Measurements from ENCODE around the gene YARS1. TPM values are rescaled to one million over a fixed set of nuclear protein-coding genes. Genes with fewer than 3 reads are reported as not detected.

Gene YARS1
- total RNA-seq, 1 donor from 2014 or later = 205 TPM

DNA sequence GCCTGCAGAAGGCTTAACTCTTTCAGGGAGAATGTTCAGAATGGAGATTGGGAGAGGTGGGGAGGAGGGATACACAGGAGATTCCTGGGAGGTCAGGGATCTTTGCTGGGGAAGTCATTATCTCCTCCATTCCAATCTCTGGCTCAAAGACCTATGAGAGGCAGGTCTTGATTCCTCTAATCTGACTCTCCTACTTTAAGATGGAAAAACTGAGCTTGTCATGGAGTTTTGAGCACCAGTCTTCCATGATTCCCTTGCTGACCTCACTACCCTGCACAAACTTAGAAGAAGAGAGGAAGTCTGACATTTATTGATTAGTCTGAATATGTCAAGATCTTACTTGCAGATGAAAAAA, 73.1 kb downstream of the YARS1 start:
- DNase-seq (ENCODE audit: low spot score) = no peak

DNA sequence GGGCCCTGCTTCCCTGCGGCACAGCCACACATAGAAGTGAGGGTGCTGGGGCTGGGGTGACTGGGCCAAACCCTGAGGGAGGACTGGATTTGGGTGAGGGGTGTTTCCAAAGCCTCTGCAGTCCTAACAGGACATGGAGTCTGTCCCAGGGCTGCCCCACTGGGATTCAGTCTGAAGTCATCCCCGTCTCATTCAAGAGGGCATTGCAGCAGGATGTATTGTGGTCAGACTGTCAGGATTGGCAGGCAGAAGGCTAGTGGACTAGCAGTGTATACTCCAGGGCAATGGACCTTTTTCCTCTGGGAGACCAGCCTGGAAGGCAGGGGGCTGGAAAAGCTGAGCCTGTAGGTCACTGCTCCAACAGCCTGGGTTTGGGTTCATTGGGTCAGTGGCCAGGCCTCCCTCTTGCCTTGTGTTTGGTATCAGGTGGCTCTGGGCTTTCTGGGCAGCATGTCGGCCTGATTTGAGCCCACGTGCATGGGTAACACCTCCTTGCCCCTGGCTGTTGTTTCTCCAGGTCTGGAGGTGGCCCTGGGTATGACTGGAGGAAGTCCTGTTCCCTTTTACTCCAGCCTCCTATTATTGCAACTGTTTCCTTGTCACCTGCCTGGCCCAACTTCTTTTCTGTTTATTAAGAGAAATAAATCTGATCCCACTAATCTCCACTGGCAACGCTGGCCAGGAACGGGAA, 73.6 kb downstream of the YARS1 start:
- DNase-seq (ENCODE audit: low spot score) = no peak

DNA sequence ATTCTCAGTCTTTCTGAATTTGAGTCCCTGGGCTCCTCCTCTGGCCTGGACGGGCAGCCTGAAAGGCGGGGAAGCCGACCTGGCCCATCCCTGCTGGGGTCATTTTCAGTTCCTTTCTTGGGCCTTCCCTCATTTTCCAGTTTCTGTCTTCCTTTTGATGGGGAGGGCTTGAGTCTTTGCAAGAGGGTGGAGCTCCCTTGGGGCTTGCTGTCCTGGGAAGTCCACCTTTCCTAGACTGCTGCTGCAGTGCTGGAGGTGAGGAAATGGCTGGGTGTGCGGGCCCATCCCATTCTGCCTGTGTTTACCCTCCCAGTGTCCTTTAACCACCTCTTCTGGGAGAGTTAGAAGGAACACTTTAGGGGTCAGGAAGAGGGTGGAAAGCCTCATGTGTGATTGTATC, 74.2 kb downstream of the YARS1 start:
- no peak for DNase-seq (ENCODE audit: low spot score)

DNA sequence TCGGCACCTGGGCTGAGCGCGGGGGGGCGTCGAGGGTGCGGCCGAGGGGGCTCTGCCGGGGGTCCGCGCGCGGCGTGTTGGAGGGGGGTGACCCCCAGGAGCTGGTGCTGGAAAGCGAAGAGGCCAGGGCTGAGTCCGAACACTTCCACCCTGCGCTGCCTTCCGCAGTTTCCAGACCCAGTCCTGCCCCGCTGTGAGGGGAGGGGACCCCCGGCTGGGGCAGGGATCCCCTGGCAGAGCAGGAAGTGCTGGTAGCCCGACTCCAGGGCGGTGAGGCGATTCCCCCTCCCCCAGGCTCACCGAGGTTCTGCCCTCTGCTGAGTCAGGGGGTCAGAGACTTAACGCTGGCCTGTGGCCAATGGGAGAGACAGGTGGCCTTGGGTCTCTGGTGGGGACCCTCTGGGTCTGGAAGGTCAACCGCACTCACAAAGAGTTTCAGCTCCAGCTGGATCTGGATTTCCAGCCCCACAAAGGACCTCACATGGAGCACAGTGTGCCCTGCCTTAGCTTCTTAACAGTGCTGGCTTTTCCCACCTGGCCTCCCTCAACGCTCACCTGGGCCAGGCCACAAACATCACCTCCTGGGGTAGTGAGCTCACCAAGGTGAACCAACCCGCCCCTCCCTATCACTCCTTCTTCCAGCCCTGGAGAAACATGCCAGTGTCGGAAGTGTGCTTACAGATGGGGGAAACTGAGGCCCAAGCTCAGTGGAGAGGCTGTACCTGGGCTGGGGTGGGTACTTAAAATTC, 74.8 kb downstream of the YARS1 start:
- DNase-seq (ENCODE audit: low spot score) = no peak

DNA sequence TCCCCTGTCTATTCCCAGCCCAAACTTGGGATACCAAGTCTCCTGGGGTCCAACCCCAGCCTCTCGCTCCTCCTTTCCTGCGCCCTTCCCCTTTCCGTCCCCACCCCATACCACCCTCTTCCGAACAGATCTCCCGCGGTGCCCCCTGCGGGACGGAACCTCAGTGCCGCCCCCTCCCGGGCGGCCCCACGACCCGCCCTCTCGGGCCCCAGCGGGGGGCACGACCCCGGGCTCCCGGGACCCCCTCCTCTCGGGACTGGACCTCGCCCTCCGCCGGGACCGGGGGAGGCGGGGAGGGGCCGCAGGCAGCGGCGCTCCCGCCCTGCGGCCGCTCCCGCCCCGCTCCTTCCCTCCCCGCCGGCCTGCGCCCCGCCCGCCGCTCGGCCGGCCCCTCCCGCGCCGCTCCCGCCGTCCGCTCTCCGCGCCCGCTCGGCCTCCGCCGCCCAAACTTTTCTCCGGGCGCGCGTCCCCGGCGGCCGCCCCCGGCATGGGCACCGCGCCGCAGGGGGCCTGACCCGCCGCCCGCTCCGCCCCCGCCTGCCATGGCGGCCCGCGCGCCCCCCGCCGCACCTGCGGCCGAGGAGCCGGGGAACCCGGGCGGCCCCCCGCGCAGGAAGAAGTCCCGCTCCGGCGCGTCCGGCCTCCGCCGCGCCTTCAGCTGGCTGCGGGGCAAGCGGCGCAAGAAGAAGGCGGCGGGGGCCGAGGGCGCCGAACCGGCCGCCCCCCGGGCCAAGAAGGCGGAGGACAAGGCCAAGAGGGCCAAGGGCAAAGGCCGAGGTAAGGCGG, 75.6 kb downstream of the YARS1 start:
- DNase-seq (ENCODE audit: low spot score) = no peak

DNA sequence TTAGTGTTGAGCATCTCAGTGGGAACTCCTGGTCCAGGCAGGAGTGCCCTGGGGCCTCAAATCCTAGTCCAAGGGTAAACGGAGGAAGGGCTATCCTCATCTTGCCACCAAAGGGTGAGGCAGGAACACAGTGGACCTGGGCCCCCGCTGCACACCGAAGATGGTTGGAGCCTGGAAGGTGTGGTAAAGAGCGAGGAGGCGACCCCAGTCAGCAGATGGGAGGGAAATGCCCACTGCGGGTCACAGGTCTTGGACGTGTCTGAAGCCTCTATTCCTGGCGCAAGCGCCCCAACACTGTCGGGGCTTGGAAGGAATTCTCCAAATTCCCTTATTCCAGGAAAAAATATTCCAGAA, 76.1 kb downstream of the YARS1 start:
- DNase-seq (ENCODE audit: low spot score) = no peak

DNA sequence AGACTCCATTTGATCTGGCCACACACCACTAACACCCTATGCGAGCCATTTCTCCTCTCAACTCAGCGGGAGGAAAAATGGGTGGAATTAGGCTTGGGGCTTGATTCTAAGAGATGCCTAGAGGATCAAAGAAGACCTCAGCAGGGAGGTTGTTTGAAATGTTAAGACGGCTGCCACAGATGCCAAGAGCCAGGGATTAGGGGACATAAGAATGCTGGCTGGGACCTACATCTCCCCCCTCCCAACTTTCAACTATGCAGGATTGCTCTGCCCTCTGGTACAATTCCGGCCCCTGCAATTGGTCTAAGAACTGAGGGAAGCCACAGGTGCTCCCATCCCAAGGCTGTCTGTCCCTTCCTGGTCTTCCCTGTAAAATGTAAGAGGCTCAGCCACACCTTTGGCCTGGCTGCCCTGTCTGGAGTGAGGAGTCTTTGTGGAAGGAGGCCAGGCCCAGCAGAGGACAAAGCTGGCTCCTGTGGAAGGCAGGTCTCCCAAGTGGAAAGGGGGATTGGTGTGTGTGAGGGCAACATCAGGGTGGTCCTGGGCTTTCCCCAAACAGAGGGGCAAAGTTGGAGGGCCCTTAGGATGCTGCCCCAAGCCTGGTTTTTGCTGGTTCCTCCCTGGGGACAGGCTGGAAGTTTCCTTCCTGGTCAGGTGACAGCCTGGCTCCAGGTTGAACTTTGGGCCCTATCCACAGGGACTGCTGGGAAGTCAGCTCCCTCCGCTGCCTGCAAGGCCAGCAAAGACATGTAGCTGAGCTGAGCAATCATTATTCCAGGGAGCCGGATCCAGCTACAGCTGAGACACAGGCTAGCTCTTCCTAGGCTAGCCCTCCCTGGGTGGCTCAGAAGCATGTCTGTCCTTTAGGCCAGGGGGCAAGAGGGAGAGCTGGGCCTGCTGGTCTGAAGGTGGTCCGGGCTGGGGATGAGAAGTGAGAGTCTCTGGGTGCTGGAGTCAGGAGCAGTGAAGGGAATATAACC, 80.1 kb downstream of the YARS1 start:
- no peak for DNase-seq (ENCODE audit: low spot score)

DNA sequence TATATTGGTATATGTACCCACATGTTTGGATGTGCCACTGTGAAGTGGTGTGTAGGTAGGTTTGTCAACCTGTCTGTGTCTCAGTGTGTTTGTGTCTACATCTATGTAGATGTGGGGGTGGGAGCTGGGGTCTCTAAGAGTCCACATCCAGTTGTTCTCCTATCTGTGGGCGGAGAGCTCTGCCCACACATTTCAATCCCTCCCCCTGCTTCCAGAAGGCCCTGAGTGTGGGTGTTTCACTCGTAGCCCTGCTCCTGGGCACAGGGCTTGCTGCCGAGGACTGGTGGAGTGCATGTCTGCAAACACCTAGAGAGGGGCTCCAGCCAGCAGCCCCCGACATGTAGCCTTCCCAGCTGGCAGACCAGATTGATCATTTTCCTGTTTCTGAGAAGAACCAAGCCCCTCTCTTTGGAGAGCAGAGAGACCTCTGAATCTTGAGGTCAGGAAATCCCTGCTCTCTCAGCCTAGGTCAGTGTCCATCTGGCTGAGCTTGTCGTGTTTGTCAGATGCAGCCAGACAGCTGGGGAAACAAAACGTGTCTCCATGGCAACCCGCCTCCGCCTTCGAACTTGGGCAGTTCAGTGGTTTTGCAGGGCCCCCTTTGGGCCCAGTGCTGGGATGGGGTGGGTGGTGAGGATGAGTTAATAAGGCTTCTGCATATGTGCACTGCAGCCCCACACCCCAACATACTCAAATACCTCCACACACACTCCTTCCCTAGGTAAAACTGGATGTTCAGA, 83.4 kb downstream of the YARS1 start:
- DNase-seq (ENCODE audit: low spot score) = no peak

DNA sequence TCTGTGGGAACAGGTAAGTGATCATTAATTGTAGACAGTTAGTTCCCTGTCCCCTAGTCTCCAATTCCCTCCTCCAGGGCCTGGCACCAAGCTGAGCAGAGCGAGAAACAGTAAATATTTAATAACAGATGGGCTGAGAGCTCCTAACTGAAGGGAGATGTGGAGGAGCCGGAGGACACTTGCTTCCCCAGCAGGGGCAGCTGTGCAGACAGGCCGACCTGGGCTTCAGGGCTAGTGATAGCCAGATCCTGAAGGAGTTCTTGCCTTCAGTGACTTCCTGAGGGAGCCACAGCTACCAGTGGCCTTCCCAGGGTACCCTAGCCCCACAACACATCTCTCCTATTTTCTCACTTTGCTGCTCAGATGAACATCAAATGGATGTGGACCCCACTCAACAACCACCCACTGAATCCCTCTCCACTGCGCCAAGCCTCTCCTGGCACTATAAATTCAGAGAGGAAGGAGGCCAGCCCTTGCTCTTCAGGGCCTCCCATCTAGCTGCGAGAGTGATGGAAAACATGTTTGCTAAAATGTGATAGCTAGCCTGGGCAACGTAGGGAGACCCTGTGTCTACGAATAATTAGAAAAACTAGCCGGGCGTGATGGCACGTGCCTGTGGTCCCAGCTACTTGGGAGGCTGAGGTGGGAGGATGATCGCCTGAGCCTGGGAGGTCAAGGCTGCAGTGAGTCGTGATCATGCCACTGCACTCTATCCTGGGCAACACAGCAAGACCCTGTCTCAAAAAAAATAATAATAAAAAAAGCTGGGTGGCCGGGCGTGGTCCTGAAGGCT, 87.7 kb downstream of the YARS1 start:
- no peak for DNase-seq (ENCODE audit: low spot score)

DNA sequence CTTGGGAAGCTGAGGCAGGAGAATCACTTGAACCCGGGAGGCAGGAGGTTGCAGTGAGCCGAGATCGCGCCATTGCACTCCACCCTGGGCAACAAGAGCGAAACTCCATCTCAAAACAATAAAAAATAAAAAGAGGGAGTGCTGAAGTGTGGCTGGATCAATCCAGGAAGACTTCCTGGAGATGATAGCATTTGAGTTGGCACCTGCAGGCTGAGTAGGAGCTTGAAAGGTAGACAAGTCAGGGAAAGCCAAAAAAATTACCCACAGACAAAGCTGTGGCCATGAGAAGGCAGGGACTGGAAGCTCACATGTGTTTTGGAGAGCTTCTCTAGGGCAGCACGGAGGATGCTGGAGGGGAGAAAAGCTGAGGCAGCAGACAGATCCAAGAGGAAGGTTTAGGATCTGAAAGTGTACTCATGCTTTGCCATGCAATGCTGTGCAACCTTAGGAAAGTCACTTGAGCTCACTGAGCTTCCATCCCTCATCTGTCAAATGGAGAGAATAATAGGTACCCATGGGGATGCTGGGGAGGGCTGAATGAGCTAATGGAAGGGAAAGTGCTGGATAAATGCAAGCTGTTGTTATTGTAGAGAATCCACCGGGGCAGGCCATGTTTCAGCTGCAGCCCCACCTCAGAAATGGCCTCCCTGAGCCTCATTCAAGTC, 88.6 kb downstream of the YARS1 start:
- DNase-seq (ENCODE audit: low spot score) = no peak

DNA sequence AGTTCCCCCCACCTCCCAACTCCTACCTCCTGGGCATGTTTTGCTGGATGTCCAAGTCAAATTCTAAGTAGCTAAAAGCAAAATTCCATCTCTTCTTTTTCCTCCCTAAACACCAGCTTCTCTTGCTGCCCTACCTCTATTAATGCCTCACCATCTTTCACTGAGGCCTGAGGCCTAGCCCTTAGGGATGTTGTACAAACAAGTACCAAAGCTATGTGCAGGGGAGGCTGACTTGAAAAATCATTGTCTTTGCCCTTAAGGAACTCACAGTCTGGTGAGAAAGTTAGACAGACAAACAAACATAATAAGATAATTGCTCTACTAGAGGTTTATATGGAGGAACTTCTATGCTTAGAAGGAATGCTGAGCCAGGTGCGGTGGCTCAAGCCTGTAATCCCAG, 89.3 kb downstream of the YARS1 start:
- DNase-seq (ENCODE audit: low spot score) = no peak

DNA sequence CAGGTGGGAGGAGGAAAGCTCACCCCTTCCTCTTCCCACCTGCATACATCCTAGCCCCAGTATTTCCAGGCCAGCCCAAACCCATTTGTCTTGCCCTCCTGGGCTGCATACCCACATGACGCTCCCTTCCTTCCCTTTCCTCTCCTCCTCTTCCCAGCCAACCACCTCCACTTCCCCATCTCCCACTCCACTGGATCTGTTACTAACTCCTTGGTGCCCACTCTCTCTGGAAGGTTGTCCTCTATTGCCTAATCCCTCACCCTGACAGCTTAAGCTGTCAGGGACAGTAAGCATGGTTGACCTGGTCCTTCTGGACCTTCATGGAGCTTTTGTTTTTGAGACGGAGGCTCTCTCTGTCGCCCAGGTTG, 91.6 kb downstream of the YARS1 start:
- no peak for DNase-seq (ENCODE audit: low spot score)

Other genes with a start within 250 kb of the YARS1 start
- 48.8 TPM for gene ZBTB8OS, start 166.8 kb downstream of the YARS1 start, total RNA-seq
- gene RBBP4, start 166.2 kb downstream of the YARS1 start, total RNA-seq = 213 TPM
- 6.4 TPM for gene SYNC, start 114.6 kb downstream of the YARS1 start, total RNA-seq
- gene S100PBP, start 295 bp upstream of the YARS1 start, total RNA-seq = 41.0 TPM
- 1.7 TPM for gene FNDC5, start 53.6 kb upstream of the YARS1 start, total RNA-seq
- 0.75 TPM for gene HPCA, start 69.1 kb upstream of the YARS1 start, total RNA-seq
- gene TMEM54, start 84.0 kb upstream of the YARS1 start, total RNA-seq = 88.7 TPM
- gene RNF19B, start 147.5 kb upstream of the YARS1 start, total RNA-seq = 29.6 TPM
- gene AK2, start 219.5 kb upstream of the YARS1 start, total RNA-seq = 203 TPM

Data from ureter (tissue), 1 donor.